ENCODE measurements around the gene NOLC1.

GRCh38 chr10:102131286-102132170 is 20.7 kb upstream of the NOLC1 start:
- TF ChIP-seq CTCF (IDR thresholded peaks at IDR 0.05) (no peak), POLR2A (IDR thresholded peaks at IDR 0.05) (no peak)

Measured in breast epithelium (tissue), 3 donors.